ENCODE results near the gene KLHL42.

The KLHL42 gene

GRCh38 chr12:27780612-27781408, 777 bp downstream of the KLHL42 start:
- peak; percentile 55 for DNase-seq

DNA sequence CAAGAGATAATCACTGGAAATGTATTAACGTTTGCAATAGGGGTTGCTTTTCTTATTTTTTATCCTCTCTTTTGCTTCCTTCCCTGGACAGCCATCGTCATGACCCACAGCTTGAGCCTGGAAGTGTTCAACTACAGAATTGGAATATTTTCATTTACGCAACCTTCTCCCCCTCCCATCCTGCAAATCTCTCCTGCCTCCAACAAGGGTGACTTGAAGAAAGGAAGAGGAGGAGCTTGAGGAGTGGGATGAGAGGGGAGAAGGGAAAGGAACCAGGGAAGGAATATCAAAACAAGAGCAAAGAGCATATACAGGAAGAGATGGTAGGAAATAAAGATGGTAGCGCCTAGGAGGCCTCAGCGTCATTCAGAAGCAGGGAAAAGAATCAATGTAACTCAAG, 1.6 kb downstream of the KLHL42 start:
- no peak for DNase-seq

DNA sequence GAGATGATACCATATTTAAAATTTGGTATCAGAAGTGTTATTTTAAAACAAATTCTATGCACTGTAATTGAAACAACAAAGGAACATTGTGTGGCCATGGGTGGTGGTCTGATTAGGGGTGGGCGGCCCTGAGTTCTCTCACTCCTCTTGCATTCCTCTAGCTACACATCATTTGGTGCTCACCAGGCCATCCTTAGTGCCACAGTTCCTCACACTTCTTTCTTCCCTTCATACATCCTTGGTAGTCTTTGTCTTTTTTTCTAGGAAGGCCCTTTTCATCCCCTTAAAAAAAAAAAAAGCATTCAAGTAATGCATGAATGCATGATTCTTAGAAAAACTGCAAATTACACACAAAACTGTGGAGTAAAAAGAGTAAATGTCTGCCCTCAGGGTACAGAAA, 2.4 kb downstream of the KLHL42 start:
- no peak for DNase-seq

- DNase-seq: no peak
Observed at GRCh38 chr12:27785882-27786570, 6.0 kb downstream of the KLHL42 start.

DNA sequence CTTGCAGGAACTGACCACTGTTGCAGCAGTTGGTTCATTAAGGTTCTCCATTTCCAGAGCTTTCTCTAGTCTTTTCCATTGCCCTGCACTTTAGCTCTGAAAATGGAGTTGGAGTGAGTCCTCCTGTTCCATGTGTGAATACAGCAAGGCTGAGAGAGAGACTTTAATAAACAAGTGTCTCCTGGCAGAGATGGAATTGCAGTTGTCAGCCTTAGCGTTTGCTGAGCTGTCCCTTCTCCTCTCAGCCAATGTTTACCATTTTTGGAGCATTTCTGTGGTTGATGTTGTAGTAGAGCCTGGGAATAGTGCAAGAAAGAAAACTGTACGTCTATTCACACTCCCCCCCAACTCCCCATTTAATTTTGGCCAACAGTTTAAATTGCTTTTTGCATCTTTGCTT, 7.5 kb downstream of the KLHL42 start:
- DNase-seq: no peak

DNA sequence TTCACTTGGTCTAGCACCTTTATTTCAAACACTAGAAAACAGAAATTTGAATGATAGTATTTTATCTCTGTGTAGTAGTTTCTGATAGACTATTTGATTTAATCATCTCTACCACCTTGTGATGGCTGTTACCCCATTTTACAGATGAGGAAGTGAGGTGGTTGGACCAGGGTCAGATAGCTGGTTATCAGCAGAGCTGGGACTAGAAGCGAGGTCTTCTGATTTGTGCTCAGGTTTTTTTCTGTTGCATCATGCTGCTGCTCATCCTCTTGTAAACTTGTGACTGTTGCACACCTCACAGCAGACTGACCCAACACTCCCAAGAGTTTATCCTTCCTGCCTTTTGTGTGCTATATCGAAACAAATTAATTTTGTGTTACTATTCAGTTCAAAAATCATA, 10.1 kb downstream of the KLHL42 start:
- DNase-seq: peak; percentile 45

DNA sequence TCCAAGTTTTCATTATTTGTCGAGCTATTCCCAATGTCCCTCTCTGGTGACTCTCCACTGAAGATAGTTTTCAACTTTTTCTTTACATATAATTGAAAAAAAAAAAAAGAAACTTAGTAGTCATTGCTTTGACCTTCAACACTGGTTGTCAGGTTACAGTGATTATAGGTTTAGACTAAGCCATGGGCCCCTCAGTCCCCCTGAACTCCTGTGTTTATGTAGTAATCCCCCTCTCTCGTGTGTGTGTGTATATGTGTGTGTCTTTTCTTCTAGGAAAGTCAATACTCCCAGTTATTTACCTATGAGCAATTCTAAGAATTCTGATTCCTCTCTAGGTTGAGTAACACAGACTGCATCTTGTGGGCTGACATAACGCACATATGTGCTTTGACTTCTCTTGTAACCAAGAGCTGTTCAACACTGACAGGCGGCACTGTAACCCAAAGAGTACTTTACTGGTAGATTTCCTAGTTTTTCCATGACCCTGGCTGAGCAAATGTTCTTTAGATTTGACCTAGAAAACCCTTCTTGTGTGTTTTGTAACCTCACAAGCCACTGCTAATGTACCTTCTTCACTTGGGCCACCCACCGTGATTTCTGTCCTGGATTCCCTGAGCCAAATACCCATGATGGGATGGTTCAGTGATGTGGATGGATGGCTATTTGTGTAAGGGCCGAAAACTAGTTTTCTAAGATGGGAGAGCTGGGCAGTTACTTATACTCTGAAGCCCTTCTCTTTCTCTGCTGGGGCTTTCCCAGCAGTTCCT, 15.0 kb downstream of the KLHL42 start:
- DNase-seq: no peak

DNA sequence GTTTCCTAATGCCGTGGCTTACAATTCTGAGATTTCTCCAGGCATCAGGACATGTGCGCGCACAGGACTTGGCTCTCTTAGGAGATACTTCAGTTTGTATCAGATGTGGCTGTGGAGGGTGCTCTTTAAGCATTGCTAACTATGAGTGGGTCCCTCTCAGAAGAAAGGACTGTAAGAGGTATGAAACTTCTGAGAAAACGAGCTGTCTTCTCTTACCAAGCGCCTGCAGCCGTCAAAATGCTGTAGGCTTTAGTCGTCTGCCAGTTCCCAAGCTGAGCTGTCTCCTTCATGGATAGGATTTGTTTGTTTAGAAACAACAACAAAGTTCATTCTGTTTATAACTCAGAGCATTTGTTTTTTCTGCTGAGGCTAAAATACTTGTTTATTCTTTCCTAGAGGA, 16.1 kb downstream of the KLHL42 start:
- DNase-seq: no peak

DNA sequence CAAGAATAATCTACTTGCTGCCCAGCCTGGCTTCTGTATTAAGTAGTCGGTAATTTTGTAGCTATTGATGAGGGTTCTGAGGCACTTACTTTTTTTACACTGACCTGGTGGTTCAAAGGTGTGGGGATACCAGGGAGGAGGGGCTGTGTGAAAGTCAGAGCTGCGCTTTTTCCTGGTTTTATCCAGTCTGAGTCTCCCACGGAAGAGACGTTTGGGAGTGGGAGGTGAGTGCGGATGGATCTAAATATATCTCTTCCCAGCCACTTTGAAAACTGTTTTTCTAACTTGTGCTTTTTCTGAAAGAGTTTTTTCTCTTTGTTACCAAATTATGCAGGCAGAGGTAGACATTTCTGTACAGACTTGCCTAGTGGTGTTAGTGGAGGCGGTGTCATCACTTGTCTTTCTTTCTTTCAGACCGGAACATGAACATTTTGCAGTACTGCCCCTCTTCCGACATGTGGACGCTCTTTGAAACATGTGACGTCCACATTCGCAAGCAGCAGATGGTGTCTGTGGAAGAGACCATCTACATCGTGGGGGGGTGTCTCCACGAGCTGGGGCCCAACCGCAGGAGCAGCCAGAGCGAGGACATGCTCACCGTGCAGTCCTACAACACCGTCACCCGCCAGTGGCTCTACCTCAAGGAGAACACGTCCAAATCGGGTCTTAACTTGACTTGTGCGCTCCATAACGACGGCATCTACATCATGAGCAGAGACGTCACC, 17.4 kb downstream of the KLHL42 start:
- DNase-seq: no peak

GRCh38 chr12:27800819-27801218, 20.8 kb downstream of the KLHL42 start:
- no peak for DNase-seq

GRCh38 chr12:27801630-27802029, 21.6 kb downstream of the KLHL42 start:
- no peak for DNase-seq

GRCh38 chr12:27802511-27802910, 22.5 kb downstream of the KLHL42 start:
- DNase-seq: no peak

DNA sequence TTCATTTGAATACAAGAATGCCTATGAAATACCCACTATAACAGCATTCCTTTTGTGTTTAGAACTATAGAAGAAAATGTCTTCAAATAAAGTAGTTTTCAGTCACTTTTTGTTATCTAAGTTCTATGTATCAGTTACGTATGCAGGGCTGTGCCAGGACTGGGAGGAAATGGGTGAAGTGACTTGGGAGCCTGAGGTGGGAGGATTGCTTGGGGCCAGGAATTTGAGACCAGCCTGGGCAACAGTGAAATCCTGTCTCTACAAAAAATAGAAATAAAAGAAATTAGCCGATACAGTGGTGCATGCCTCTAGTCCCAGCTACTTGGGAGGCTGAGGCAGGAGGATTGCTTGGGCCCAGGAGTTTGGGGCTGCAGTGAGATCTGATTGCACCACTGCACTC, 22.9 kb downstream of the KLHL42 start:
- no peak for DNase-seq

GRCh38 chr12:27805238-27805637, 25.2 kb downstream of the KLHL42 start:
- no peak for DNase-seq

DNA sequence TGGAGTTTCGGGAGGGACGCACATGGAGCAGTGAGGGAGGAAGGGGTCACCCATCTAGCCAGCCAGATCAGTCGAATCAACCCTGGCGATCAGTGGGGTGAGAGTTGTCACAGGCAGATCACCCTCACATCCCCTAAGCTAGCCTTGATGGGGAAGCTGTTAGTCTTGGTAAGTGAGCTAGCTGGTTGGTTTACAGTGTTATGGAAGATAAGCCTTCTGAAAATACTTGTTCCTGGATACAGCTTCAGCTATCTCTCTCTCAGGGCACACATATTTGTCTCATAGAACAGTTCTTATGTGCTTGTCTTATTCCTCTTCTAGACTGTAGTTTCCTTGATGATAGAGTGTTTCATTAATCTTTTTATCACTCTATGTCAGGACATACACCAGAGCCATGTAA, 26.2 kb downstream of the KLHL42 start:
- DNase-seq: peak; percentile 64

GRCh38 chr12:27807063-27807703, 27.1 kb downstream of the KLHL42 start:
- no peak for DNase-seq

GRCh38 chr12:27808841-27809240, 28.8 kb downstream of the KLHL42 start:
- no peak for DNase-seq

DNA sequence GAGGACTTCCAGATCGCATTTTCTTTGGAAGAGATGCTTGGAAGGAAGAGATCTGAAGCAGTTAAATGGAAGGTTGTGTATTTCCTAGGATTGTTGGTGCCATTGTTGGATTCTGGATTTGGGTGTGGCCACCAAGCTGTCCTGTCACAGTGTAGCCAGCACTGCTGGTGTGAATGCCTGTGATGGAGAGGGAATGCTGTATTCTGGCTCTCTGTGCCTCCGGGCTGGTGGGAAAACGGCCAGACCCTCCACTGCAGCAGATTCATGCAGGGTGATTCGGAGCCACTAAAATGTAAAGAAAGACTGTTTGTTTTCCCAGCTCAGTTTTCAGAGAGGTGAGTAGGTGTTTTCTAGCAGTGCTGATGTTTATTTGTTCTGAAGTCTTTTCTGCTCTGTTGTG, 30.7 kb downstream of the KLHL42 start:
- no peak for DNase-seq

- no peak for DNase-seq
Observed at GRCh38 chr12:27812502-27812901, 32.5 kb downstream of the KLHL42 start.

DNA sequence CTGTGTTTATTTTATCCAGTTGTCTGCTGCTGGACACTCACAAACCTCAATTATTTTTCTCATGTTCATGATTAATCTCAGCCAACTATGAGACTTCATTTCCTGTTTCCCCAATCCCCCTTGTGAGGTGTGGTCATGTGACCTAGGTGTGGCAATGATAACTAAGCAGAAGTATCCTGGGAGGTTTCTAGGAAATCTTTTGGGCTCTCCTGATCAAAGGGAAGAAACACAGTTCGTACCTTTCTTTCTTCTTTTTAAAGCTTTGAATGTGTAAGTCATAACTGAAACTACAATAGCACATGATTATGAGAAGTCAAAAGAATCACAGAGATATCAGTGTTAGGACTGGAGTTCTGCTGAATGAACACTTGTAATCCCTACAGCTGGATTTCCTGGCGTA, 34.4 kb downstream of the KLHL42 start:
- no peak for DNase-seq

DNA sequence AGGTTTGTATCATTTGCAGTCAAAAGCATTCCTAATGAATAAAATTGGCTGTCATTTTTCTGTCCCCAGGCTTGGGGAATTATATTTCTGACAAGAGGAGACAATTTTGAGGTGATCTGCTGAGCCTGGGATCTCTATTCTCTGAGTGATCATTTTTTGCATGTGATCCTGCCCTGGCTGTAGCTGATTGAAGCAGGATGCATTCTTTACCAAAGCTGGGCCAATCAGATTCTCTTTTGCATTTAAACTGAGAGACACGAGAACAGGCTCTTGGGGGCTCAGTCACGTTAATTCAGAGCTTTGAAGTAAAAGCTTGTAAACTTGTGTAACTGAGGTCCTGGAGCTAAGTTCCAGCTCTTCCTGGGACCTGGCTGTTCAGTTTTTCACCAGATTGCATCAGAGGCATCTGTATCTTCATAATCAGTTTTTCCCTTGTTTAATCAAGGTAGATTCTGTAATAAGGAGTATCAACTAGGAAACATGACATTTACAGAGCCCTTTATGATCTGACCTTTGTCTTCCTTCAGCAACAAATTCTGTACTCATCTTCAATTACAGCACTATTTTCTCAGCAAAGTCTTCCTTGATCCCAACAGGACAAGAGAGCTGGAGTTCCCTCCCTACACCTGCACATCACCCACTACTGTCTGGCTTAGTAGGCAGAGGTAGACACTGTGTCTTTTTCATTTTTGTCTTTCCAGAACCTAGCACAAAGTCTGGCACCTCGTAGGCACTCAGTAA, 35.0 kb downstream of the KLHL42 start:
- no peak for DNase-seq

DNA sequence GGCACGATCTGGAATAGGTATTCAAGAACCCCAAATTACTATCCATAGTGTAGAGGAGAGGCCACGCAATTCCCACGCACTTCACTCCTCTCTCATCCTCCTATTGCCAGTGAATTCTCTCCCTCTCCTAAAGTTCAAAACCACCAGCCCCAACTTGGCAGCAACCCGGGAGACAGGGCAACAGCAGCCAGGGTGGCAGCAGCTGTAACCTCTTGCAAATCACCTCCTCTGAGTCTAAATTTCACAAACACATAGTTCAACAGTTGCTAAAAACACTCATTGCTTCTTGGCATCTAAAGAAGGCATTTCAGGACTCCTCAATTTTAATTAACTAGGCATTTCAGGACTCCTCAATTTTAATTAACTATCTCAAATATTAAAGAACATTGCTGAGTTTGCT, 37.7 kb downstream of the KLHL42 start:
- no peak for DNase-seq
